DND-41 (cell line): Measurements from ENCODE around the gene TYW1B.
"Not testable (repeated sequence)": the region's sequence is repeated elsewhere in the genome, so short reads cannot be mapped to it uniquely, and the experiment has no call there.

Experiments
- EZH2 ChIP-seq: IDR thresholded peaks from 3 replicates; pipeline ENCODE4 v1.6.1; 2012; ENCODE audit warnings: borderline replicate concordance, low read depth, mild to moderate bottlenecking, moderate library complexity, low read length, inconsistent platforms; ENCODE audit not compliant: severe bottlenecking
- TF ChIP-seq, protein P1 (sequence below): IDR thresholded peaks from 2 replicates; pipeline ENCODE4 v1.5.1; 2012; ENCODE audit warnings: borderline replicate concordance, low read length, moderate library complexity, mild to moderate bottlenecking; ENCODE audit not compliant: poor library complexity, severe bottlenecking; ENCODE audit errors: extremely low read depth

DNA sequence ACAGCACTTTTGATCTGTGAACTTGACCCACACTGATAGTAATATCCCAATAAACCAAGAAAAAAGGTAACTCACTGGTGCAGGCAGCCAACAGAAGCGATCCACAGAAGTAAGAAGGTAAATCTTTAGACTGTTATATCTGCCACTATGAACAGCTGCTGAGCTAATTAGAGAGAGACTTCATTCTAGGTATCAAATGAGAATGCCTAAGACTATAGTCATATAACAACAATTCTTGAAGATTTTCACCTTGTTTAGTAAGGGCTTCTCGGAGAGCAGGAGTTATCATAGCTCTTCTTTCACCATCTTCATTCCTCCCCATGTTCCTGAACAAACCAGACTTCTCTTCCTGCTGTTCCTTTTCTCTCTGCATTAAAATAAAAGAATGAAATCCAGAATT lies 50.8 kb downstream of the TYW1B start:
- TF ChIP-seq, protein P1, sequence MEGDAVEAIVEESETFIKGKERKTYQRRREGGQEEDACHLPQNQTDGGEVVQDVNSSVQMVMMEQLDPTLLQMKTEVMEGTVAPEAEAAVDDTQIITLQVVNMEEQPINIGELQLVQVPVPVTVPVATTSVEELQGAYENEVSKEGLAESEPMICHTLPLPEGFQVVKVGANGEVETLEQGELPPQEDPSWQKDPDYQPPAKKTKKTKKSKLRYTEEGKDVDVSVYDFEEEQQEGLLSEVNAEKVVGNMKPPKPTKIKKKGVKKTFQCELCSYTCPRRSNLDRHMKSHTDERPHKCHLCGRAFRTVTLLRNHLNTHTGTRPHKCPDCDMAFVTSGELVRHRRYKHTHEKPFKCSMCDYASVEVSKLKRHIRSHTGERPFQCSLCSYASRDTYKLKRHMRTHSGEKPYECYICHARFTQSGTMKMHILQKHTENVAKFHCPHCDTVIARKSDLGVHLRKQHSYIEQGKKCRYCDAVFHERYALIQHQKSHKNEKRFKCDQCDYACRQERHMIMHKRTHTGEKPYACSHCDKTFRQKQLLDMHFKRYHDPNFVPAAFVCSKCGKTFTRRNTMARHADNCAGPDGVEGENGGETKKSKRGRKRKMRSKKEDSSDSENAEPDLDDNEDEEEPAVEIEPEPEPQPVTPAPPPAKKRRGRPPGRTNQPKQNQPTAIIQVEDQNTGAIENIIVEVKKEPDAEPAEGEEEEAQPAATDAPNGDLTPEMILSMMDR, result not testable (repeated sequence)
- not testable (repeated sequence) for TF ChIP-seq EZH2
